Measurements from ENCODE around the gene DNASE1L2. TPM values are rescaled to one million over a fixed set of nuclear protein-coding genes. Genes with fewer than 3 reads are reported as not detected.
A peak's percentile ranks its signal among the peaks of the same experiment; 100 is the strongest.

DNASE1L2 gene
- total and polyA plus RNA-seq, 10 of the 15 experiments (the other 5 are each of a cell fraction or from before 2014, with no cell fraction given) = 0.06 to 1.5 (median 0.29) TPM

DNA sequence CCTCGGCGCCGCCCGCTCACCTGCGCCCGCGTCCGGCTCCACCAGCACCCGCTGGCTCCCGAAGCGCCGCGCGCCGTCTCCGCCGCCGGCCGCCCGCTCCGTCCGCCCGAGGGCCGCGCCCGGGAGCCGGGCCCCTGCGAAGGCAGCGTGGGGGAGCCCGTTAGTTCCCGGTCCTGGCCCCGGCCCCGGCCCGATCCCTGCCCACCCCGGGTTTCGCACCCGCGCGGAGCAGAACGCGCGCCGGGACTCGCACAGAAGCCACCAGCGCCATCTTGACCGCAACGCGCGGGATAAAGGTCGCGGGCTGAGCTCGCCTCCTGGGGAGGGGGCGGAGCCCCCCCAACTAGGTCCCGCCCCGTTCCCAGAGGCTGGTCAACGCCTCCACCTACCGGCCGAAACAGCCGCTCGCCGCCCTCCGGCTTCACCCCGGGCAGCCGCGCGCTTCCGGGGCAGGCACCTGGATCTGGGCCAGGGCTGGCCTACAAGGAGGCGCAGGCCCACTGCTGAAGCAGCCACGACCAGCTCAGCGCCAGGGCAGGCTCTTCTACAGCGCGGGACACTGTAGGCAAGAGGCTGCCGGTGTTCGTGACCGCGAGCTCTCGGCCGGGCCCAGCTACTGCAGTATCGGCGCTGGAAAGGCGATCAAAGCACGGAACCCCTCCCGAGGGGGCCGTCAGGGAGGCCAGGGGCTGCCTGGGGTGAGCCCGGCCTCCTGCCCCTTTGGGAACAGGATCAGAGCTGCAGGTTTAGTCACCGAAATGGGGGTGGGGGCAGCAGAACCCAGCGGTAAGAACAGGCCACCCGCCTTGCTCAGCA lies 15.3 kb downstream of the DNASE1L2 start, which contains the start of gene ECI1 (continued):
- TF ChIP-seq CEBPB (IDR thresholded peaks at IDR 0.05; ENCODE audit: borderline replicate concordance in 1 of 2, low read depth in 2 of 2, low read length in 2 of 2) = peak in 1 of 2 experiments; percentile 3; a peak in 1 of 4 replicates
- no peak for TF ChIP-seq CBX5 (IDR thresholded peaks at IDR 0.05; ENCODE audit: low read depth)
- no peak for TF ChIP-seq NFXL1 (IDR thresholded peaks at IDR 0.05; ENCODE audit: borderline replicate concordance)
- TF ChIP-seq SREBF2 (IDR thresholded peaks at IDR 0.05; ENCODE audit: low read length) = no peak
- TF ChIP-seq TARDBP (IDR thresholded peaks at IDR 0.05; ENCODE audit: borderline replicate concordance) = 0 out of 2 replicates have a peak, but pooled peaks have one; percentile 53
- TF ChIP-seq STAT3 (IDR thresholded peaks at IDR 0.05; ENCODE audit: low read depth, low read length) = no peak
- TF ChIP-seq CHD4 (IDR thresholded peaks at IDR 0.05) = no peak
- TF ChIP-seq, protein P1, sequence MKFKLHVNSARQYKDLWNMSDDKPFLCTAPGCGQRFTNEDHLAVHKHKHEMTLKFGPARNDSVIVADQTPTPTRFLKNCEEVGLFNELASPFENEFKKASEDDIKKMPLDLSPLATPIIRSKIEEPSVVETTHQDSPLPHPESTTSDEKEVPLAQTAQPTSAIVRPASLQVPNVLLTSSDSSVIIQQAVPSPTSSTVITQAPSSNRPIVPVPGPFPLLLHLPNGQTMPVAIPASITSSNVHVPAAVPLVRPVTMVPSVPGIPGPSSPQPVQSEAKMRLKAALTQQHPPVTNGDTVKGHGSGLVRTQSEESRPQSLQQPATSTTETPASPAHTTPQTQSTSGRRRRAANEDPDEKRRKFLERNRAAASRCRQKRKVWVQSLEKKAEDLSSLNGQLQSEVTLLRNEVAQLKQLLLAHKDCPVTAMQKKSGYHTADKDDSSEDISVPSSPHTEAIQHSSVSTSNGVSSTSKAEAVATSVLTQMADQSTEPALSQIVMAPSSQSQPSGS (IDR thresholded peaks at IDR 0.05; ENCODE audit: low read length) = no peak
- peak; percentile 12; the same call in 1 of the 2 replicates for TF ChIP-seq TCF3 (IDR thresholded peaks at IDR 0.05; ENCODE audit: borderline replicate concordance, insufficient read depth, low read depth, low read length)
- peak; percentile 55; the same call in 1 of the 2 replicates for TF ChIP-seq PAX5 (IDR thresholded peaks at IDR 0.05; ENCODE audit: borderline replicate concordance, low read depth, low read length)
- peak; percentile 93 for TF ChIP-seq RUNX3 (IDR thresholded peaks at IDR 0.05; ENCODE audit: low read length)
- TF ChIP-seq NR2C2 (IDR thresholded peaks at IDR 0.05; ENCODE audit: borderline replicate concordance, control insufficient read depth, insufficient read length, low read depth) = no peak
- TF ChIP-seq SP1 (IDR thresholded peaks at IDR 0.05; ENCODE audit: low read depth, low read length) = no peak
- TF ChIP-seq MXI1 (IDR thresholded peaks at IDR 0.05; ENCODE audit: low read depth, low read length) = peak; percentile 94
- TF ChIP-seq ETV6 (conservative IDR thresholded peaks at IDR 0.05 in 1 of 2, IDR thresholded peaks at IDR 0.05 in 1 of 2; ENCODE audit: borderline replicate concordance in 1 of 2, low read depth in 1 of 2) = no peak
- no peak for TF ChIP-seq NFIC (IDR thresholded peaks at IDR 0.05; ENCODE audit: low read depth, low read length)
- no peak for TF ChIP-seq PAX8 (IDR thresholded peaks at IDR 0.05)
- no peak for TF ChIP-seq RAD51 (IDR thresholded peaks at IDR 0.05)
- TF ChIP-seq ATF7 (IDR thresholded peaks at IDR 0.05; ENCODE audit: low read depth) = no peak
- no peak for TF ChIP-seq ZNF384 (IDR thresholded peaks at IDR 0.05; ENCODE audit: borderline replicate concordance, low read depth, low read length)
- TF ChIP-seq ZBTB4 (CRISPR knock-in tag; IDR thresholded peaks at IDR 0.05) = no peak
- 0 out of 2 replicates have a peak, but pooled peaks have one; percentile 64 for TF ChIP-seq ASH2L (IDR thresholded peaks at IDR 0.05; ENCODE audit: borderline replicate concordance, low read depth)
- peak; percentile 94 for TF ChIP-seq TAF1 (IDR thresholded peaks at IDR 0.05; ENCODE audit: borderline replicate concordance, low read depth, low read length)
- no peak for TF ChIP-seq YBX1 (IDR thresholded peaks at IDR 0.05)

All from GM12878 (cell line).